OCI-LY1 (cell line): Measurements from ENCODE around the gene PRIM1.

Experiments used
- H2AFZ ChIP-seq: fragments of 200-600 bp; sonication (generic), shearing (Covaris generic); 2 replicates; pipeline ENCODE4 v1.6.0; 2014; ENCODE audit warnings: antibody characterized with exemption, mild to moderate bottlenecking, low read length
- H3F3A ChIP-seq: fragments of 200-600 bp; sonication (generic), shearing (Covaris generic); 2 replicates; pipeline ENCODE4 v1.6.0; 2014; ENCODE audit warnings: mild to moderate bottlenecking, antibody characterized with exemption, low read length, moderate library complexity; ENCODE audit not compliant: insufficient read depth
- H3K27ac ChIP-seq: fragments of 200-600 bp; sonication (generic); 2 replicates; pipeline ENCODE4 v1.5.1; 2014; ENCODE audit warnings: low read length, mixed run types, mild to moderate bottlenecking, low read depth; ENCODE audit not compliant: poor library complexity, severe bottlenecking
- H3K27me3 ChIP-seq: fragments of 200-600 bp; sonication (generic); 2 replicates; pipeline ENCODE4 v1.6.0; 2014; ENCODE audit warnings: antibody characterized with exemption, mild to moderate bottlenecking, low read length, moderate library complexity; ENCODE audit not compliant: insufficient read depth
- H3K36me3 ChIP-seq: fragments of 200-600 bp; sonication (generic); 2 replicates; pipeline ENCODE4 v1.6.1; 2014; ENCODE audit warnings: mild to moderate bottlenecking, antibody characterized with exemption, low read length, moderate library complexity, mixed read lengths; ENCODE audit not compliant: insufficient read depth
- H3K4me1 ChIP-seq: fragments of 200-600 bp; sonication (generic); 2 replicates; pipeline ENCODE4 v1.5.1; 2014; ENCODE audit warnings: mild to moderate bottlenecking, low read length, moderate library complexity; ENCODE audit not compliant: insufficient read depth, severe bottlenecking
- H3K4me2 ChIP-seq: fragments of 200-600 bp; sonication (generic), shearing (Covaris generic); 2 replicates; pipeline ENCODE4 v1.6.1; 2014; ENCODE audit warnings: low read length
- H3K4me3 ChIP-seq: fragments of 200-600 bp; sonication (generic); 2 replicates; pipeline ENCODE4 v1.5.1; 2014; ENCODE audit warnings: low read length, low read depth, mild to moderate bottlenecking, mixed read lengths; ENCODE audit not compliant: poor library complexity, severe bottlenecking
- H3K79me2 ChIP-seq: fragments of 200-600 bp; shearing (Covaris generic); 2 replicates; pipeline ENCODE4 v1.6.1; 2016; ENCODE audit warnings: mixed run types, low read length, mixed read lengths; ENCODE audit not compliant: insufficient read depth
- H3K9ac ChIP-seq: fragments of 200-600 bp; sonication (generic), shearing (Covaris generic); 2 replicates; pipeline ENCODE4 v1.6.1; 2014; ENCODE audit warnings: mild to moderate bottlenecking, low read length, mixed read lengths
- H3K9me2 ChIP-seq: fragments of 200-600 bp; sonication (generic), shearing (Covaris generic); 2 replicates; pipeline ENCODE4 v1.6.1; 2014; ENCODE audit warnings: low read depth, mild to moderate bottlenecking, low read length, mixed read lengths
- H3K9me3 ChIP-seq: fragments of 200-600 bp; shearing (Covaris generic); 2 replicates; pipeline ENCODE4 v1.6.1; 2014; ENCODE audit warnings: low read length, mixed read lengths
- H4K20me1 ChIP-seq: fragments of 200-600 bp; sonication (generic), shearing (Covaris generic); 2 replicates; pipeline ENCODE4 v1.6.0; 2016; ENCODE audit warnings: mild to moderate bottlenecking, low read length; ENCODE audit not compliant: insufficient read depth
- EZH2 ChIP-seq: fragments of 200-600 bp; sonication (generic), shearing (Covaris generic); IDR thresholded peaks from 2 replicates; pipeline ENCODE4 v1.8.0; 2017; ENCODE audit warnings: borderline replicate concordance, mixed run types, mild to moderate bottlenecking, antibody characterized with exemption, low read length, moderate library complexity, mixed read lengths
- TF ChIP-seq, protein P1 (sequence below): fragments of 200-600 bp; sonication (generic), shearing (Covaris generic); IDR thresholded peaks from 2 replicates; pipeline ENCODE4 v1.5.1; 2017; ENCODE audit warnings: mild to moderate bottlenecking, antibody characterized with exemption, low read length, moderate library complexity, mixed read lengths

The PRIM1 gene

DNA sequence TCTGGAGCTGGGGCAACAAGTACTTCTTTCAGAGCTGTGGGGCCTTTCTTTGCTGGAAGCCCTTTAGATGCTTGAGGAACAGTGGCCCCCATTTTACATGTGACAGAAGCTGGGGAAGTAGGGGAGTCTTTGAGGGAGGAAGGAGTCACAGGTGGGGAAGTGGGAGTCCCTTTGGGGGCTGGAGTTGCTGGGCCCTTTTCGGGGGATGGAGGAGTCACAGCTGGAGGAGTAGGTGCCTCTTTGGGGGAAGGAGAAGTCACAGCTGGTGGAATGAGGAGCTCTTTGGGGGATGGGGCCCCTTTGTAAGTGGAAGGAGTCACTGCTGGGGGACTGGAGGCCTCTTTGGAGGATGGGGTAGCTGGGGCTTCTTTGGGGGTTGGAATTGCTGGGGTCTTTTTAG, 35.7 kb downstream of the PRIM1 start:
- Histone ChIP-seq H3K4me3 (no peak overlapping the region), H2AFZ (no peak overlapping the region), H3K9me2 (no peaks in the 10 kb centered on the region), H3K36me3 (peaks cover 92% of the 10 kb centered on the region), H3K9me3 (no peaks in the 10 kb centered on the region), H3K4me2 (no peak overlapping the region), H3K27me3 (no peaks in the 10 kb centered on the region), H4K20me1 (peaks cover 13% of the 10 kb centered on the region), H3K79me2 (peaks cover 34% of the 10 kb centered on the region), H3K27ac (no peak overlapping the region), H3F3A (peaks cover 3% of the 10 kb centered on the region), H3K4me1 (peaks cover 13% of the 10 kb centered on the region), H3K9ac (no peak overlapping the region)
- TF ChIP-seq, protein P1, sequence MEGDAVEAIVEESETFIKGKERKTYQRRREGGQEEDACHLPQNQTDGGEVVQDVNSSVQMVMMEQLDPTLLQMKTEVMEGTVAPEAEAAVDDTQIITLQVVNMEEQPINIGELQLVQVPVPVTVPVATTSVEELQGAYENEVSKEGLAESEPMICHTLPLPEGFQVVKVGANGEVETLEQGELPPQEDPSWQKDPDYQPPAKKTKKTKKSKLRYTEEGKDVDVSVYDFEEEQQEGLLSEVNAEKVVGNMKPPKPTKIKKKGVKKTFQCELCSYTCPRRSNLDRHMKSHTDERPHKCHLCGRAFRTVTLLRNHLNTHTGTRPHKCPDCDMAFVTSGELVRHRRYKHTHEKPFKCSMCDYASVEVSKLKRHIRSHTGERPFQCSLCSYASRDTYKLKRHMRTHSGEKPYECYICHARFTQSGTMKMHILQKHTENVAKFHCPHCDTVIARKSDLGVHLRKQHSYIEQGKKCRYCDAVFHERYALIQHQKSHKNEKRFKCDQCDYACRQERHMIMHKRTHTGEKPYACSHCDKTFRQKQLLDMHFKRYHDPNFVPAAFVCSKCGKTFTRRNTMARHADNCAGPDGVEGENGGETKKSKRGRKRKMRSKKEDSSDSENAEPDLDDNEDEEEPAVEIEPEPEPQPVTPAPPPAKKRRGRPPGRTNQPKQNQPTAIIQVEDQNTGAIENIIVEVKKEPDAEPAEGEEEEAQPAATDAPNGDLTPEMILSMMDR: no peak
- TF ChIP-seq EZH2: no peak

GRCh38 chr12:56715798-56716197, 36.3 kb downstream of the PRIM1 start:
- Histone ChIP-seq H3K27me3 (no peaks in the 10 kb centered on the region), H3K9me3 (no peaks in the 10 kb centered on the region), H3K4me2 (no peak overlapping the region), H3K27ac (no peak overlapping the region), H2AFZ (no peak overlapping the region), H3K36me3 (peaks cover 92% of the 10 kb centered on the region), H3K4me3 (no peak overlapping the region), H3K4me1 (peaks cover 6% of the 10 kb centered on the region), H3K9me2 (no peaks in the 10 kb centered on the region), H4K20me1 (peaks cover 13% of the 10 kb centered on the region), H3K9ac (no peak overlapping the region), H3K79me2 (peaks cover 27% of the 10 kb centered on the region), H3F3A (peaks cover 5% of the 10 kb centered on the region)
- no peak for TF ChIP-seq EZH2
- TF ChIP-seq, protein P1: no peak

DNA sequence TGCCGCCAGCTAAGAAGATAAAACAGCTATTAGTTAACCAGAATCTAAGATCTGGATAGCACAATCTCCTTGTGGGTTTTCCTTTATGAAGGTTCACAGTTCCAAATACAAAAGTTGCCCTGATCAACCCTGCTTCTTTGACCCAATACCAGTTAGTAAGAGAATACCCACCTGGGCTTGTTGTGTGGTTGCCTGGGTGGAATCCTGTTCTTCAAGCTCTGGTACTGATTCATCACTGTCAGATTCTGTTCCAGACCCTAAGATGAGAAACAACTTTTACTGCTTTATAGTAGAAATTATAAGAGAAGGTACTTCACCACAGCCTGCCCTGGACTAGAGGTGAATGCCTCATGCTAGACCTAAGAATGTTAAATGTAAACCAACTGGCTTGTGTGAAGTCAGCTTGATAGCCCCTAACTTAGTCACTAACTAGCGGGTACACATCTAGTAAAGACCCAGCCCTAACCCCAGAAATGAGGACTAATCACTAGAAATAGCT, 37.6 kb downstream of the PRIM1 start:
- Histone ChIP-seq H3K9me2 (no peaks in the 10 kb centered on the region), H3K27ac (no peak overlapping the region), H3K79me2 (peaks cover 14% of the 10 kb centered on the region), H3K4me1 (no peaks in the 10 kb centered on the region), H3F3A (peaks cover 11% of the 10 kb centered on the region), H4K20me1 (peaks cover 8% of the 10 kb centered on the region; the same call in 1 of the 2 replicates), H3K9ac (no peak overlapping the region), H2AFZ (no peak overlapping the region), H3K36me3 (peaks cover 80% of the 10 kb centered on the region), H3K9me3 (no peaks in the 10 kb centered on the region), H3K4me2 (no peak overlapping the region), H3K4me3 (no peak overlapping the region), H3K27me3 (no peaks in the 10 kb centered on the region)
- TF ChIP-seq, protein P1: no peak
- no peak for TF ChIP-seq EZH2
